HG02885 (cell line): ENCODE measurements around the gene MTREX.

Source experiments
- ATAC-seq: cut with Tn5 transposase; IDR thresholded peaks from one replicate; pipeline ENCODE4 v1.9.1; 2021; ENCODE audit warnings: mild to moderate bottlenecking; ENCODE audit not compliant: unreplicated experiment, poor library complexity

Gene MTREX

DNA sequence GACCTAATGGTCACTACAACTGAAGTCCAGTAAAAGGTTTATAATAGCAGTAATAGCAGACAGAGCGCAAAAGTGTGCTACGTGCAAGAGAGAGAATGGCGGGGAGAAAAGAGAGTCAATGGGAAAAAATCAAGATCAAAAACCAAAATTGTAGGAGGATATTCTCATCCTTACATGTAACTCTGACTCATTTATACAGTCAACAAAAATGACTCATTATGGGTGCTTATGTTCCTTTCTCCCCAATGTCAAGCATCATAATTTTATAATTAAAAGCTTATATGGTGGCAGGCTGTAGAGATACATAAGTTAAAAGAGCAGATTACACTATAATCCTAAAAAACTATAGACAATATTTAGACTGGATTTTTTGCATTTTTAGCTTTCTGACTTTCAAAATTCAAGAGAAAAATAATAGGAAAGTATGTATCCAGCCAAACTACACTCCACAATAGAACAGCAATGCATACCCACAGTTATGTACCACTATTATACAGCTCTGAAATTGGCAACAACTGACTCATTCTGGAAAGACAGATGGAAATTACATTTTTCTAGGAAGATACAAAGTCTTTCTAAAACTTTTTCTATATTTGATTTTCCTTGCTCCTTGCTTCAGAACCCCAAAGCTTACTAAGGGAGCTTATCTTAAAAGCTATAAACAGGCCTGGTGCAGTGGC is 148.6 kb downstream of the MTREX start:
- ATAC-seq, result no peak

GRCh38 chr5:55459572-55459971 is 151.8 kb downstream of the MTREX start:
- ATAC-seq, result no peak

DNA sequence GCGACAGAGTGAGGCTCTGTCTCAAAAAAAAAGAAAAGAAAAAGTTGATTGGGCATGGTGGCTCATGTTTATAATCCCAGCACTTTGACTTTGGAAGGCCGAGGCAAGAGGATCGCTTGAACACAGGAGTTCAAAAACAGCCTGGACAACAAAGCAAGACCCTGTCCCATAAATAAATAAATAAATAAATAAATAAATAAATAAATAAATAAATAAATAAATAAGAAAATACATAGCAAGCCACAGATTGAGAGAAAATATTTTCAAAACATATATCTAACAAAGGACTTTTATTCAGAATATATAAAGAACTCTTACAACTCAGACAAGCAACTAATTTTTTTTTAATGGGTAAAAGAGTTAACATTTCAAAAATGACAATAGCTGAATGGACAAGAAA is 155.8 kb downstream of the MTREX start:
- ATAC-seq, result no peak

GRCh38 chr5:55467862-55468551 is 160.2 kb downstream of the MTREX start:
- ATAC-seq, result no peak

- no peak for ATAC-seq
These were observed 162.1 kb downstream of the MTREX start for GRCh38 chr5:55469839-55470238.

DNA sequence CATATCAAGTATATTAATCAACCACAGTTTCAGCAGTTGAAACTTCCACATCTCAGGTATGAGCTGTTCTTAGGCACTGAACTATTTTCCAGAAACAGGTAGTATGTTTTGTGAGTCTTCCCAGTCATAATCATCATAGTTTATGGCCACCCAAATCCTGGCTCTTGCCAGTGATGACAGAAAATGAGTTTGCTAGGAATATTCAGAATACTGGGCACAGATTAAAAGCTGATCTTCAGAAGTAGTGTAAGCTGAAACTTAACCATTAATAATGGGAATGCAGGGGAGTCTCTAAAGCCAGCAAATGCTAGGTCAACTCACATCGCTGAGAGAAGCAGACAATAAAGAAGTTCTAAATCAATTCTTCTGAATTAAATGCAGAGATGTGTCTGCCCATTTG is 162.5 kb downstream of the MTREX start:
- ATAC-seq, result no peak

GRCh38 chr5:55471468-55471867 is 163.7 kb downstream of the MTREX start:
- ATAC-seq, result no peak

DNA sequence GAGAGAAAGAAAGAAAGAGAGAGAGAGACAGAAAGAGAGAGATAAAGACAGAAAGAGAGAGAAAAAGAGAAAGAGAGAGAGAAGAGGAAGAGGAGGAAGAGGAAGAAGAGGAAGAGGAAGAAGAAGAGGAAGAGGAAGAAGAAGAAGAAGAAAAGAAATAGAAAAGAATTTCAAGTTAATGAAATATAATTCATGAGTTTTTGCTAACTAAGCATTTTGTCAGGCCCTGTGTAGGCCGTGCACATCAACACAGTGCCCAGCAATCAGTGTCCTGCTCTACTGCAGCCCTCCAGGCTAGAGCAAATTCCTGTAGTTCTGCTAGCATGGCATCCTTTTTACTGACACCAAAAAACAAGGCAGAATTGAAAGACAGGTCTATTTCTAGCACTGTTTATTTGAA is 164.9 kb downstream of the MTREX start:
- ATAC-seq, result no peak
